ENCODE data around the gene GLUD2.
"Not testable (repeated sequence)": the region's sequence is repeated elsewhere in the genome, so short reads cannot be mapped to it uniquely, and the experiment has no call there.

GLUD2 gene

GRCh38 chrX:121047441-121048419, at the start of gene GLUD2:
Gene GLUD2 (plus strand): TSS chrX:121047610. CDS start chrX:121047685, 75 bp downstream.
- not testable (repeated sequence) for DNase-seq

GRCh38 chrX:120999413-120999812, 48.0 kb upstream of the GLUD2 start:
- DNase-seq = no peak

GRCh38 chrX:121000589-121000988, 46.8 kb upstream of the GLUD2 start:
- no peak for DNase-seq

GRCh38 chrX:121008920-121009319, 38.5 kb upstream of the GLUD2 start:
- no peak for DNase-seq

GRCh38 chrX:121009764-121010163, 37.6 kb upstream of the GLUD2 start:
- no peak for DNase-seq

- no peak for DNase-seq
Measured at GRCh38 chrX:121010218-121010617, 37.2 kb upstream of the GLUD2 start.

GRCh38 chrX:121011254-121011653, 36.2 kb upstream of the GLUD2 start:
- DNase-seq = no peak

GRCh38 chrX:121013897-121014455, 33.4 kb upstream of the GLUD2 start:
- DNase-seq = no peak

GRCh38 chrX:121014826-121015225, 32.6 kb upstream of the GLUD2 start:
- no peak for DNase-seq

GRCh38 chrX:121028419-121028818, 19.0 kb upstream of the GLUD2 start:
- DNase-seq = no peak

- no peak for DNase-seq
Measured at GRCh38 chrX:121030083-121030482, 17.3 kb upstream of the GLUD2 start.

- DNase-seq = no peak
Measured at GRCh38 chrX:121032531-121032930, 14.9 kb upstream of the GLUD2 start.

GRCh38 chrX:121036137-121036536, 11.3 kb upstream of the GLUD2 start:
- no peak for DNase-seq

GRCh38 chrX:121036951-121037350, 10.5 kb upstream of the GLUD2 start:
- no peak for DNase-seq

- DNase-seq = no peak
Measured at GRCh38 chrX:121050781-121051180, 3.4 kb downstream of the GLUD2 start.

GRCh38 chrX:121052122-121052521, 4.7 kb downstream of the GLUD2 start:
- no peak for DNase-seq

GRCh38 chrX:121062289-121062688, 14.9 kb downstream of the GLUD2 start:
- DNase-seq = no peak

GRCh38 chrX:121064579-121064978, 17.2 kb downstream of the GLUD2 start:
- no peak for DNase-seq

GRCh38 chrX:121084247-121084646, 36.8 kb downstream of the GLUD2 start:
- not testable (repeated sequence) for DNase-seq

GRCh38 chrX:121084903-121085611, 37.6 kb downstream of the GLUD2 start:
- DNase-seq = no peak

GRCh38 chrX:121085612-121086010, 38.2 kb downstream of the GLUD2 start:
- DNase-seq = no peak

- no peak for DNase-seq
Measured at GRCh38 chrX:121093011-121093410, 45.6 kb downstream of the GLUD2 start.
